K562 (cell line): Measurements from ENCODE around the gene KLK3. TPM values are rescaled to one million over a fixed set of nuclear protein-coding genes. Genes with fewer than 3 reads are reported as not detected.

Source experiments
- CEBPG ChIP-seq, 3 experiments: fragments of 200-800 bp in 1 of 3; sonication (Bioruptor generic) in 1 of 3; sonication (generic) in 1 of 3; formaldehyde crosslinking in 1 of 3; IDR thresholded peaks in 2 of 3; conservative IDR thresholded peaks in 1 of 3; 2 replicates each; pipeline versions ENCODE4 v1.6.1 to v1.8.0; 2016 to 2022; ENCODE audit warnings: missing compliant biosample characterization in 2 of 3, missing genetic modification characterization in 2 of 3, mild to moderate bottlenecking in 1 of 3, missing genetic modification reagents in 1 of 3
- CSDE1 ChIP-seq, 2 experiments: fragments of 450-650 bp; IDR thresholded peaks; 2 replicates each; pipeline ENCODE4 v1.6.1; 2016; ENCODE audit warnings: mild to moderate bottlenecking in 1 of 2
- GABPB1 ChIP-seq: sonication (generic); formaldehyde crosslinking; IDR thresholded peaks from 2 replicates; pipeline ENCODE4 v1.8.0; 2022; ENCODE audit warnings: mild to moderate bottlenecking, missing genetic modification reagents
- MIER1 ChIP-seq: fragments of 450-650 bp; IDR thresholded peaks from 2 replicates; pipeline ENCODE4 v1.6.1; 2016; ENCODE audit warnings: antibody characterized with exemption, mild to moderate bottlenecking, low read depth
- NCOA6 ChIP-seq: fragments of 450-650 bp; IDR thresholded peaks from 2 replicates; pipeline ENCODE4 v1.6.1; 2017; ENCODE audit warnings: mild to moderate bottlenecking
- POLR2B ChIP-seq: fragments of 450-650 bp; IDR thresholded peaks from 2 replicates; pipeline ENCODE4 v1.6.1; 2018; ENCODE audit warnings: low read depth; ENCODE audit not compliant: partially characterized antibody
- RUNX1 ChIP-seq: sonication (generic); IDR thresholded peaks from 2 replicates; pipeline ENCODE4 v1.6.1; 2016; ENCODE audit warnings: antibody characterized with exemption, low read depth
- ZNF324 ChIP-seq: fragments of 250-450 bp; sonication (Bioruptor Pico); IDR thresholded peaks from 2 replicates; pipeline ENCODE4 v1.4.0; 2020; ENCODE audit warnings: mild to moderate bottlenecking
- polyA plus RNA-seq, 8 experiments: library from polyadenylated mRNA; depleted of rRNA in 4 of 8; stranded (reverse) in 5 of 8; unstranded in 3 of 8; fragments of >200 nt; fragmentation: Nextera tagmentation in 2 of 8; fragmentation: Illumina TruSeq in 1 of 8; extraction: Ambion mirVana in 2 of 8; extraction: Trizol in 1 of 8; gene quantifications; 2 replicates each; pipeline versions ENCODE4 v1.2.1 to v1.2.3, GENCODE V29; 2011 to 2014; ENCODE audit warnings: inconsistent platforms in 1 of 8, missing spikeins in 1 of 8
- total RNA-seq, 7 experiments: library from RNA; depleted of rRNA in 6 of 7; stranded (reverse); fragments of >200 nt in 6 of 7; fragmentation: Illumina TruSeq in 2 of 7; extraction: Trizol in 2 of 7; gene quantifications; 2 replicates each; pipeline versions ENCODE4 v1.2.1 to v1.2.3, GENCODE V29; 2011 to 2021; ENCODE audit warnings: low replicate concordance in 1 of 7
- TF ChIP-seq, protein P1 (sequence below): sonication (generic); formaldehyde crosslinking; IDR thresholded peaks from 2 replicates; pipeline ENCODE4 v1.8.0; 2022; ENCODE audit warnings: mild to moderate bottlenecking, missing genetic modification reagents
- TF ChIP-seq, protein P2 (sequence below): fragments of 450-650 bp; formaldehyde crosslinking; IDR thresholded peaks from 2 replicates; pipeline ENCODE4 v1.4.0; 2022; ENCODE audit warnings: missing genetic modification characterization
- TF ChIP-seq, protein P3 (sequence below): fragments of 250-450 bp; sonication (Bioruptor Pico); IDR thresholded peaks from 2 replicates; pipeline ENCODE4 v1.4.0; 2020; ENCODE audit warnings: mild to moderate bottlenecking, moderate library complexity
- TF ChIP-seq, protein P4 (sequence below), 3 experiments: fragments of 200-800 bp in 1 of 3; fragments of 250-450 bp in 1 of 3; fragments of 450-650 bp in 1 of 3; sonication (Bioruptor Pico) in 1 of 3; sonication (Bioruptor generic) in 1 of 3; formaldehyde crosslinking in 1 of 3; IDR thresholded peaks; 2 replicates each; pipeline versions ENCODE4 v1.6.1 to v1.8.0; 2016 to 2022; ENCODE audit warnings: mild to moderate bottlenecking in 2 of 3, missing genetic modification characterization in 2 of 3, missing compliant biosample characterization in 1 of 3, moderate library complexity in 1 of 3

KLK3 gene
- total and polyA plus RNA-seq, 9 of the 15 experiments (the other 6 are each of a cell fraction or from before 2014, with no cell fraction given) = not detected

DNA sequence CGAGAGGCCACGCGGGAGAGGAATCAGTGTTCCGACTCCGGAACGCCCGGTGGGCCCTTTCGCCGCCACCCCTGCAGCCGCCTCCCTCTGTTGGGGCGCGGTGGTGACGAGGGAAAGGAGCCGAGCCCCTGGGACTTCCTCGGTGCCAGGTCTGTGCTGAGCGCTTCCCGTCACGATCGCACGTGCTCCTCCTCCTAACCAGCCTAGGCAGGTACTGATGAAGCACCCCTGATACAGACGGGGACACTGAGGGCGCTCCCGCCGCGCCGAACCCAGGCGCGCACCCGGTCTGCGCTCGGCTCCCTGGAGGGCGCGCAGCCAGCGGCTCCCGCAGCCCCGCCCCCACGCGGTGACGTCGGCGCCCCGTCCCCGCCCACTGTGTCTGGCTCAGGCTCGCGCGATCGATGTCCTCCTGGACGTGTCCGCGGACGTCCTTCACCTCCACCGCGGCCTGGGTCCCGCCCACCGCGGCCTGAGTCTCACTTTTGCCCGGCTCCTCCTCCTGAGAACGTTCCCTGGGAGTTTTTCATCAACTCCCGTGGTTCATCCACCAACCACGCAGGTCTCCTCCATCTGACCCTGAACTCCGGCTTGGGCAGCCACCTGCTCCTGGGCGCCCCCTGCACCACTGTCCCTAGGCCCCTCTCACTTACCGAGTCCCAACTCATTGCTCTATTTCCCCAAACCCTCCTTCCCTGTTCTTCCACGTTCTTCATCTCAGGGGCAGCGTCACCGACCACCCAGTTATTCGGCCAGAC is 18.8 kb upstream of the KLK3 start (continued):
- TF ChIP-seq, protein P1, sequence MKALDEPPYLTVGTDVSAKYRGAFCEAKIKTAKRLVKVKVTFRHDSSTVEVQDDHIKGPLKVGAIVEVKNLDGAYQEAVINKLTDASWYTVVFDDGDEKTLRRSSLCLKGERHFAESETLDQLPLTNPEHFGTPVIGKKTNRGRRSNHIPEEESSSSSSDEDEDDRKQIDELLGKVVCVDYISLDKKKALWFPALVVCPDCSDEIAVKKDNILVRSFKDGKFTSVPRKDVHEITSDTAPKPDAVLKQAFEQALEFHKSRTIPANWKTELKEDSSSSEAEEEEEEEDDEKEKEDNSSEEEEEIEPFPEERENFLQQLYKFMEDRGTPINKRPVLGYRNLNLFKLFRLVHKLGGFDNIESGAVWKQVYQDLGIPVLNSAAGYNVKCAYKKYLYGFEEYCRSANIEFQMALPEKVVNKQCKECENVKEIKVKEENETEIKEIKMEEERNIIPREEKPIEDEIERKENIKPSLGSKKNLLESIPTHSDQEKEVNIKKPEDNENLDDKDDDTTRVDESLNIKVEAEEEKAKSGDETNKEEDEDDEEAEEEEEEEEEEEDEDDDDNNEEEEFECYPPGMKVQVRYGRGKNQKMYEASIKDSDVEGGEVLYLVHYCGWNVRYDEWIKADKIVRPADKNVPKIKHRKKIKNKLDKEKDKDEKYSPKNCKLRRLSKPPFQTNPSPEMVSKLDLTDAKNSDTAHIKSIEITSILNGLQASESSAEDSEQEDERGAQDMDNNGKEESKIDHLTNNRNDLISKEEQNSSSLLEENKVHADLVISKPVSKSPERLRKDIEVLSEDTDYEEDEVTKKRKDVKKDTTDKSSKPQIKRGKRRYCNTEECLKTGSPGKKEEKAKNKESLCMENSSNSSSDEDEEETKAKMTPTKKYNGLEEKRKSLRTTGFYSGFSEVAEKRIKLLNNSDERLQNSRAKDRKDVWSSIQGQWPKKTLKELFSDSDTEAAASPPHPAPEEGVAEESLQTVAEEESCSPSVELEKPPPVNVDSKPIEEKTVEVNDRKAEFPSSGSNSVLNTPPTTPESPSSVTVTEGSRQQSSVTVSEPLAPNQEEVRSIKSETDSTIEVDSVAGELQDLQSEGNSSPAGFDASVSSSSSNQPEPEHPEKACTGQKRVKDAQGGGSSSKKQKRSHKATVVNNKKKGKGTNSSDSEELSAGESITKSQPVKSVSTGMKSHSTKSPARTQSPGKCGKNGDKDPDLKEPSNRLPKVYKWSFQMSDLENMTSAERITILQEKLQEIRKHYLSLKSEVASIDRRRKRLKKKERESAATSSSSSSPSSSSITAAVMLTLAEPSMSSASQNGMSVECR = peak; percentile 18; the same call in 1 of the 2 replicates
- TF ChIP-seq CSDE1 (IDR thresholded peaks at IDR 0.05) = no peak
- TF ChIP-seq ZNF324 (CRISPR knock-in tag) = no peak
- TF ChIP-seq, protein P2, sequence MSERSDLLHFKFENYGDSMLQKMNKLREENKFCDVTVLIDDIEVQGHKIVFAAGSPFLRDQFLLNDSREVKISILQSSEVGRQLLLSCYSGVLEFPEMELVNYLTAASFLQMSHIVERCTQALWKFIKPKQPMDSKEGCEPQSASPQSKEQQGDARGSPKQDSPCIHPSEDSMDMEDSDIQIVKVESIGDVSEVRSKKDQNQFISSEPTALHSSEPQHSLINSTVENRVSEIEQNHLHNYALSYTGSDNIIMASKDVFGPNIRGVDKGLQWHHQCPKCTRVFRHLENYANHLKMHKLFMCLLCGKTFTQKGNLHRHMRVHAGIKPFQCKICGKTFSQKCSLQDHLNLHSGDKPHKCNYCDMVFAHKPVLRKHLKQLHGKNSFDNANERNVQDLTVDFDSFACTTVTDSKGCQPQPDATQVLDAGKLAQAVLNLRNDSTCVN (CRISPR knock-in tag) = no peak
- peak; percentile 78 for TF ChIP-seq NCOA6
- TF ChIP-seq CEBPG (CRISPR knock-in tag; IDR thresholded peaks at IDR 0.05) = no peak
- TF ChIP-seq CEBPG (tag; conservative IDR thresholded peaks at IDR 0.05 in 1 of 2, IDR thresholded peaks at IDR 0.05 in 1 of 2) = no peak
- no peak for TF ChIP-seq RUNX1
- TF ChIP-seq MIER1 = no peak
- TF ChIP-seq, protein P3, sequence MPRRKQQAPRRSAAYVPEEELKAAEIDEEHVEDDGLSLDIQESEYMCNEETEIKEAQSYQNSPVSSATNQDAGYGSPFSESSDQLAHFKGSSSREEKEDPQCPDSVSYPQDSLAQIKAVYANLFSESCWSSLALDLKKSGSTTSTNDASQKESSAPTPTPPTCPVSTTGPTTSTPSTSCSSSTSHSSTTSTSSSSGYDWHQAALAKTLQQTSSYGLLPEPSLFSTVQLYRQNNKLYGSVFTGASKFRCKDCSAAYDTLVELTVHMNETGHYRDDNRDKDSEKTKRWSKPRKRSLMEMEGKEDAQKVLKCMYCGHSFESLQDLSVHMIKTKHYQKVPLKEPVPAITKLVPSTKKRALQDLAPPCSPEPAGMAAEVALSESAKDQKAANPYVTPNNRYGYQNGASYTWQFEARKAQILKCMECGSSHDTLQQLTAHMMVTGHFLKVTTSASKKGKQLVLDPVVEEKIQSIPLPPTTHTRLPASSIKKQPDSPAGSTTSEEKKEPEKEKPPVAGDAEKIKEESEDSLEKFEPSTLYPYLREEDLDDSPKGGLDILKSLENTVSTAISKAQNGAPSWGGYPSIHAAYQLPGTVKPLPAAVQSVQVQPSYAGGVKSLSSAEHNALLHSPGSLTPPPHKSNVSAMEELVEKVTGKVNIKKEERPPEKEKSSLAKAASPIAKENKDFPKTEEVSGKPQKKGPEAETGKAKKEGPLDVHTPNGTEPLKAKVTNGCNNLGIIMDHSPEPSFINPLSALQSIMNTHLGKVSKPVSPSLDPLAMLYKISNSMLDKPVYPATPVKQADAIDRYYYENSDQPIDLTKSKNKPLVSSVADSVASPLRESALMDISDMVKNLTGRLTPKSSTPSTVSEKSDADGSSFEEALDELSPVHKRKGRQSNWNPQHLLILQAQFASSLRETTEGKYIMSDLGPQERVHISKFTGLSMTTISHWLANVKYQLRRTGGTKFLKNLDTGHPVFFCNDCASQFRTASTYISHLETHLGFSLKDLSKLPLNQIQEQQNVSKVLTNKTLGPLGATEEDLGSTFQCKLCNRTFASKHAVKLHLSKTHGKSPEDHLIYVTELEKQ (CRISPR knock-in tag) = no peak
- peak; percentile 49 for TF ChIP-seq POLR2B
- TF ChIP-seq, protein P4, sequence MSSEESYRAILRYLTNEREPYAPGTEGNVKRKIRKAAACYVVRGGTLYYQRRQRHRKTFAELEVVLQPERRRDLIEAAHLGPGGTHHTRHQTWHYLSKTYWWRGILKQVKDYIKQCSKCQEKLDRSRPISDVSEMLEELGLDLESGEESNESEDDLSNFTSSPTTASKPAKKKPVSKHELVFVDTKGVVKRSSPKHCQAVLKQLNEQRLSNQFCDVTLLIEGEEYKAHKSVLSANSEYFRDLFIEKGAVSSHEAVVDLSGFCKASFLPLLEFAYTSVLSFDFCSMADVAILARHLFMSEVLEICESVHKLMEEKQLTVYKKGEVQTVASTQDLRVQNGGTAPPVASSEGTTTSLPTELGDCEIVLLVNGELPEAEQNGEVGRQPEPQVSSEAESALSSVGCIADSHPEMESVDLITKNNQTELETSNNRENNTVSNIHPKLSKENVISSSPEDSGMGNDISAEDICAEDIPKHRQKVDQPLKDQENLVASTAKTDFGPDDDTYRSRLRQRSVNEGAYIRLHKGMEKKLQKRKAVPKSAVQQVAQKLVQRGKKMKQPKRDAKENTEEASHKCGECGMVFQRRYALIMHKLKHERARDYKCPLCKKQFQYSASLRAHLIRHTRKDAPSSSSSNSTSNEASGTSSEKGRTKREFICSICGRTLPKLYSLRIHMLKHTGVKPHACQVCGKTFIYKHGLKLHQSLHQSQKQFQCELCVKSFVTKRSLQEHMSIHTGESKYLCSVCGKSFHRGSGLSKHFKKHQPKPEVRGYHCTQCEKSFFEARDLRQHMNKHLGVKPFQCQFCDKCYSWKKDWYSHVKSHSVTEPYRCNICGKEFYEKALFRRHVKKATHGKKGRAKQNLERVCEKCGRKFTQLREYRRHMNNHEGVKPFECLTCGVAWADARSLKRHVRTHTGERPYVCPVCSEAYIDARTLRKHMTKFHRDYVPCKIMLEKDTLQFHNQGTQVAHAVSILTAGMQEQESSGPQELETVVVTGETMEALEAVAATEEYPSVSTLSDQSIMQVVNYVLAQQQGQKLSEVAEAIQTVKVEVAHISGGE (CRISPR knock-in tag; IDR thresholded peaks at IDR 0.05) = peak in 1 of 3 experiments; percentile 40; a peak in 1 of 6 replicates
- TF ChIP-seq GABPB1 (CRISPR knock-in tag) = no peak
